D721Med (cell line): ENCODE measurements around the gene PNPLA8.
A peak's percentile ranks its signal among the peaks of the same experiment; 100 is the strongest.
"Not testable (repeated sequence)": the region's sequence is repeated elsewhere in the genome, so short reads cannot be mapped to it uniquely, and the experiment has no call there.

Experiments used
- DNase-seq: peaks from one replicate; pipeline ENCODE4 v3.0.0; 2011; ENCODE audit warnings: low spot score; ENCODE audit not compliant: insufficient read length
- FAIRE-seq: peaks from 2 replicates; lab custom pipeline; 2011; peaks lifted over from hg19 to GRCh38; lab: Jason Lieb, UNC
- TF ChIP-seq, protein P1 (sequence below): IDR thresholded peaks from 2 replicates; pipeline ENCODE4 v1.5.1; 2012; ENCODE audit warnings: mild to moderate bottlenecking, control low read depth; ENCODE audit not compliant: insufficient read depth; ENCODE audit errors: missing control alignments

PNPLA8 gene

DNA sequence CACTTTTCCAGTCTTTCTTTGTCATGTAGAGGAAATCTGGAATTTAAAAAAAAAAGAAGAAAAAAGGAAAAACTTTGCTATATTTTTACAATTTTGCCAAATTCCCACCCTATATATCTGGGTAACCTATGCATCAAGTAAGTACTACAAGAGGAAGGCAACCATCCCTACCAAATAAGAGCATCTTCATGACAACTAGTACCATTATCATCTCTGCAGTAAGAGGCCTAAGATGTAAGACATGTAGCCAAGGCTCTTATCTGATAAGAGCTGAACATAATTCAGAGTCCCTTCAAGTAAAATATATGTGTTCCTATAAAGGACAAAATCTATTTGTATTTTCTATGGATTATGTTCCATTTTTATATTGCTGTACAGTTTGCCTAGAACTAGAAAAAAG is 40.1 kb upstream of the PNPLA8 start:
- TF ChIP-seq, protein P1, sequence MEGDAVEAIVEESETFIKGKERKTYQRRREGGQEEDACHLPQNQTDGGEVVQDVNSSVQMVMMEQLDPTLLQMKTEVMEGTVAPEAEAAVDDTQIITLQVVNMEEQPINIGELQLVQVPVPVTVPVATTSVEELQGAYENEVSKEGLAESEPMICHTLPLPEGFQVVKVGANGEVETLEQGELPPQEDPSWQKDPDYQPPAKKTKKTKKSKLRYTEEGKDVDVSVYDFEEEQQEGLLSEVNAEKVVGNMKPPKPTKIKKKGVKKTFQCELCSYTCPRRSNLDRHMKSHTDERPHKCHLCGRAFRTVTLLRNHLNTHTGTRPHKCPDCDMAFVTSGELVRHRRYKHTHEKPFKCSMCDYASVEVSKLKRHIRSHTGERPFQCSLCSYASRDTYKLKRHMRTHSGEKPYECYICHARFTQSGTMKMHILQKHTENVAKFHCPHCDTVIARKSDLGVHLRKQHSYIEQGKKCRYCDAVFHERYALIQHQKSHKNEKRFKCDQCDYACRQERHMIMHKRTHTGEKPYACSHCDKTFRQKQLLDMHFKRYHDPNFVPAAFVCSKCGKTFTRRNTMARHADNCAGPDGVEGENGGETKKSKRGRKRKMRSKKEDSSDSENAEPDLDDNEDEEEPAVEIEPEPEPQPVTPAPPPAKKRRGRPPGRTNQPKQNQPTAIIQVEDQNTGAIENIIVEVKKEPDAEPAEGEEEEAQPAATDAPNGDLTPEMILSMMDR = no peak
- FAIRE-seq (no peak), DNase-seq (no peak)

DNA sequence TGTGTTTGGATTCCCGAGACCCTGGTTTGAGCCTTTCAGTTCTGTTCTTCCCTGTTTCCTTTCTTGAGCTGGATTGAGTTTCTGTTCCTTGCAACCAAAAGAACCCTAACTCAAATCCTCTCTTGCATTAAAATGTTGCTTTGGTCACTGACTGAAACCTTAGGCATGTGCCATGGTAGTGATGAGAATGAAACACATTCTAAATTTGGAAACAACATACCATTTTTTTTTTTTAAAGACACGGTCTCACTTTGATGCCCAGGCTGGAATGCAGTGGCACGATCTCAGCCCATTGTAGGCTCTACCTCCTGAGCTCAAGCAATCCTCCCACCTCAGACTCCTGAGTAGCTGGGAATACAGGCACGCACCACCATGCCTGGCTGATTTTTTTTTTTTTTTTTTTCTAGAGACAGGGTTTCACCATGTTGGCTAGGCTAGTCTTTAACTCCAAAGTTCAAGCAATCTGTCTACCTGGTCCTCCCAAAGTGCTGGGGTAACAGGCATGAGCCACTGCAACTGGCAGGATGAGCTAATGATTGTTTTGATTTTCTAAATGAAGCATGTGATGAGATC is 35.2 kb upstream of the PNPLA8 start:
- FAIRE-seq = no peak
- no peak for DNase-seq
- TF ChIP-seq, protein P1 = no peak

DNA sequence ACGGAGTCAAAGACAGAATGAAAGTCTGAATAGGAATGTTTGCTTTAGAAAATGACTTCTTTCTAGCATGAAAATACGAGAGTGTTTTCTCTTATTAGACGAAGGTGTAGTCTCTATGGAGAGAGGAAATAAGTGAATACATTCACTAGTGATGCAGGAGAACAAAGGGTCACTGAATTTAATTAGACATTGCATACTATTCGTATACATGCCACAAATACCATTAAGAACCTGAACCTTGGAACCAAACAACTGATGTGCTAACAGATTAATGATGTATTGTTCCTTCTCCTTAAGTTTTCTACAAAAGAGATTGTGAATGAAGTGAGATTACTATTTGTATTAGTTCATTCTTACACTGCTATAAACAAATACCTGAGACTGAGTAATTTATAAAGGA is 33.3 kb upstream of the PNPLA8 start:
- TF ChIP-seq, protein P1 = no peak
- FAIRE-seq = no peak
- no peak for DNase-seq

DNA sequence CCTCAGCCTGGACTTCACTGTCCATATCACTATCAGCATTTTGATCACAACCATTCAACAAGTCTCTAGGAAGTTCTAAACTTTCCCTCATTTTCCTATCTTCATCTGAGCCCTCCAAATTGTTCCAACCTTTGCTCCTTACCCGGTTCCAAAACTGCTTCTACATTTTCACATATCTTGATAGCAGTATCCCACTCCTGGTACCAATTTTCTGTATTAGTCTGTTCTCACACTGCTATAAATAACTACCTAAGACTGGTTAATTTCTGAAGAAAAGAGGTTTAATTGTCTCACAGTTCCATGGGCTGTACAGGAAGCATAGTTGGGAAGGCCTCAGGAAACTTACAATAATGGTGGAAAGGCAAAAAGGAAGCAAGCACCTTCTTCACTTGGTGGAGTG is 31.7 kb upstream of the PNPLA8 start:
- TF ChIP-seq, protein P1 = no peak
- no peak for FAIRE-seq

DNA sequence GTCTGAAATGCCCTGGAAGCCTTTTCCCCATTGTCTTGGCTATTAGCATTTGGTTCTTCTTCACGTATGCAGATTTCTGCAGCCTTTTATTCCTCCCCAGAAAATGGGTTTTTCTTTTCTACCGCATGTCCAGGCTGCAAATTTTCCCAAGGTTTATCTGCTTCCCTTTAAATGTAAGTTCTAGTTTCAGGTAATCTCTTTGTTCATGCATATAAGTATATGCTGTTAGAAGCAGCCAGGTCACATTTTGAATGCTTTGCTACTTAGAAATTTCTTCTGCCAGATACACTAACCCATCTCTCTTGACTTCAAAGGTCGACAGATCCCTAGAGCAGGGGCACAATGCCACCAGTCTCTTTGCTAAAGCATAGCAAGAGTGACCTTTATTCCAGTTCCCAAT is 31.3 kb upstream of the PNPLA8 start:
- TF ChIP-seq, protein P1 = no peak
- no peak for DNase-seq
- no peak for FAIRE-seq

More for the DNA sequence above, 31.7 kb upstream of the PNPLA8 start:
- no peak for DNase-seq

DNA sequence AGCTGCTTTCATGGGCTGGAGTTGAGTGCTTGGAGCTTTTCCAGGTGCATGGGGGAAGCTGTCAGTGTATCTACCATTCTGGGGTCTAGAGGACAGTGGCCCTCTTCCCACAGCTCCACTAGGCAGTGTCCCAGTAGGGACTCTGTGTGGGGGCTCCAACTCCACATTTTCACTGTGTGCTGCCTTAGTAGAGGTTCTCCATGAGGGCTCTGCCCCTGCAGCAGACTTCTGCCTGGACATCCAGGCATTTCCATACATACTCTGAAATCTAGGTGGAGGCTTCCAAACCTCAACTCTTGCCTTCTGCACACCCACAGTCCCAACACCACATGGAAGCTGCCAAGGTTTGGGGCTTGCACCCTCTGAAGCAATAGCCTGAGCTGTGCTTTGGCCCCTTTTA is 30.7 kb upstream of the PNPLA8 start:
- DNase-seq, FAIRE-seq: not testable (repeated sequence)

DNA sequence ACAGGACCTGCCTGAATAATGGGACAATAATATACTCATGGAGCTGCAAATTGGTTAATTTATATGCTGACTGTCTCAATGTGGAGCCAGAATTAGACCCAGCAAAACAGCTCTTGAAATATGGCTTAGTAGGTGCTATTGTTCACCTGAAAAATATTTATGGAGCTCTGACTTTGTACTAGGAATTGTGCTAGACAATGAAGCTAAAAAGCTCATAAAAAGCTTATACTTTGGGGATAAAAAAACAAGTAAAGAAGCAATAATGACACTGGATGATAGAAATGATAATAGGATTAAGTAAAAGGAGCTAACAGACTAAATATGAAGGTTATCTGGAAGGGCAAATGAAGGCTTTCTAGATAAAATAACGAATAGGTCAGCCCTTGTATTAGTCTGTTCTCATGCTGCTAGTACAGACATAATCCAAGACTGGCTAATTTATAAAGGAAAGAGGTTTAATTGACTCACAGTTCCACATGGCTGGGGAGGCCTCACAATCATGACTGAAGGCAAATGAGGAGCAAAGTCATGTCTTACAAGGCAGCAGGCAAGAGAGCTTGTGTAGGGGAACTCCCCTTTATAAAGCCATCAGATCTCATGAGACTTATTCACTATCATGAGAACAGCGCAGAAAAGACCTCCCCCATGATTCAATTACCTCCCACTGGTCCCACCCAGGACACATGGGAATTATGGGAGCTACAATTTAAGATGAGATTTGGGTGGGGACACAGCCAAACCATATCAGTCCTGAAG is 22.4 kb upstream of the PNPLA8 start:
- peak; percentile 61 for FAIRE-seq
- DNase-seq = not testable (repeated sequence)

DNA sequence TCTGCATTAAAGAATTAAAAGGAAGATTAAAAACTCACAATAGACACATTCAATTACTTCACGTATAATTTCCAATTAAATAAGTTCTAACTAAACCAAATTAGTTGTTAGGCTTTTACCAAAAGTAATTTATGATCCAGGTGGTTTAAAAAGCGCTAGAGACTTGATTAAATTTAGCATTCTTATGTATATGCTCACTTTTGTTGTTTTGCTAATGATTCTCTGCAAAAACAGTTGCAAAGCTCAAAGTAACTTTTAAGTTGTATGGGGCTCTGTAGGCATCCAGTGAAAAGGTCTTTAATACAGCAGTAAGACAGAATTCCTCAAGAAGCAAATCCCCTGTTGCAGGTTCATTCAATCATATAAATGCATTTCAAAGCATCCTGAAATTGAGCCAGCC is 15.5 kb upstream of the PNPLA8 start:
- DNase-seq (no peak), FAIRE-seq (no peak)
- TF ChIP-seq, protein P1 = no peak

DNA sequence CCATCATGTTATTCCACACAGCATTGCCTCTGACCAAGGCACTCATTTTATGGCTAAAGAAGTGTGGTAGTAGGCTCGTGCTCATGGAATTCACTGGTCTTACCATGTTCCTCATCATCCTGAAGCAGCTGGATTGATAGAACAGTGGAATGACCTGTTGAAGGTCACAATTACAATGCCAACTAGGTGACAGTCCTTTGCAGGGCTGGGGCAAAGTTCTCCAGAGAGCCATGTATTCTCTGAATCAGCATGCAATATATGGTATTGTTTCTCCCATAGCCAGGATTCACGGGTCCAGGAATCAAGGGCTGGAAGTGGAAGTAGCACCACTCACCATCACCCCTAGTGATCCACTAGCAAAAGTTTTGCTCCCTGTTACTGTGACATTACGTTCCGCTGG is 12.8 kb upstream of the PNPLA8 start:
- DNase-seq, FAIRE-seq: not testable (repeated sequence)

DNA sequence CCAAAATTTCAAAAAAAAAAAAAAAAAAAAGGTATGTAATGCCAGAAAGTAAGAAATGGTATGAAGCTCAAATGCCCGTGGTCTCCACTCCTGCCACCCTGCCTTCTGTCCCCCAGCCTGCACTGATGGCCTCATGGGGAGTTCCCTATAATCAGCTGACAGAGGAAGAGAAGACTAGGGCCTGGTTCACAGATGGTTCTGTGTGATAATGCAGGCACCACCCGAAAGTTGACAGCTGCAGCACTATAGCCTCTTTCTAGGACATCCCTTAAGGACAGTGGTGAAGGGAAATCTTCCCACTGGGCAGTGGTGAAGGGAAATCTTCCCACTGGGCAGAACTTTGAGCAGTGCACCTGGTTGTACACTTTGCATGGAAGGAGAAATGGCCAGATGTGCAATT is 12.3 kb upstream of the PNPLA8 start:
- not testable (repeated sequence) for FAIRE-seq, DNase-seq
